K562 (cell line): ENCODE measurements around the gene GCHFR.

Source experiments
- BRCA1 ChIP-seq, 2 experiments: fragments of 450-650 bp in 1 of 2; sonication (generic) in 1 of 2; formaldehyde crosslinking in 1 of 2; IDR thresholded peaks; 2 replicates each; pipeline versions ENCODE4 v1.5.0 to v1.6.1; 2017 to 2020; ENCODE audit warnings: mild to moderate bottlenecking in 1 of 2, missing genetic modification reagents in 1 of 2
- CBX2 ChIP-seq: fragments of 200-600 bp; sonication (generic); IDR thresholded peaks from one replicate; pipeline ENCODE4 v1.6.1; 2012; ENCODE audit warnings: mild to moderate bottlenecking, low read length, inconsistent platforms; ENCODE audit not compliant: insufficient read depth, poor library complexity, severe bottlenecking
- CREB3 ChIP-seq: fragments of 450-650 bp; conservative IDR thresholded peaks from 2 replicates; pipeline ENCODE4 v1.6.1; 2016; ENCODE audit warnings: missing genetic modification characterization, low read depth, mild to moderate bottlenecking, missing compliant biosample characterization, moderate library complexity
- HCFC1 ChIP-seq: IDR thresholded peaks from 2 replicates; pipeline ENCODE4 v1.6.1; 2012; ENCODE audit warnings: low read depth, low read length, improper control_type of control experiment
- KAT7 ChIP-seq: sonication (generic); formaldehyde crosslinking; IDR thresholded peaks from 2 replicates; pipeline ENCODE4 v1.8.0; 2022; ENCODE audit warnings: missing genetic modification reagents, mild to moderate bottlenecking, borderline replicate concordance
- MBD2 ChIP-seq: sonication (generic); IDR thresholded peaks from 2 replicates; pipeline ENCODE4 v1.6.1; 2016; ENCODE audit warnings: low read depth, borderline replicate concordance
- PHB ChIP-seq: fragments of 250-450 bp; sonication (Bioruptor Pico); IDR thresholded peaks from 2 replicates; pipeline ENCODE4 v1.5.0; 2021
- POLR2A ChIP-seq: fragments of 450-650 bp; conservative IDR thresholded peaks from 2 replicates; pipeline ENCODE4 v1.6.1; 2016
- POLR2AphosphoS5 ChIP-seq: IDR thresholded peaks from 2 replicates; pipeline ENCODE4 v1.6.1; 2011; ENCODE audit warnings: mild to moderate bottlenecking, low read depth, low read length, moderate library complexity; ENCODE audit not compliant: control insufficient read depth, insufficient read depth
- RFX5 ChIP-seq: IDR thresholded peaks from 2 replicates; pipeline ENCODE4 v1.6.1; 2011; ENCODE audit warnings: low read depth, mild to moderate bottlenecking, improper control_type of control experiment, low read length
- TAF1 ChIP-seq: IDR thresholded peaks from 2 replicates; pipeline ENCODE4 v1.6.1; 2011; ENCODE audit warnings: mild to moderate bottlenecking, low read length, moderate library complexity; ENCODE audit not compliant: insufficient read depth, control insufficient read depth, severe bottlenecking; ENCODE audit errors: extremely low read depth
- UBTF ChIP-seq, 2 experiments: IDR thresholded peaks; 2 replicates each; pipeline ENCODE4 v1.6.1; 2012; ENCODE audit warnings: improper control_type of control experiment in 2 of 2, low read depth in 2 of 2, low read length in 2 of 2, borderline replicate concordance in 1 of 2
- ZNF699 ChIP-seq: fragments of 250-450 bp; sonication (Bioruptor Pico); IDR thresholded peaks from 2 replicates; pipeline ENCODE4 v1.8.0; 2021; ENCODE audit warnings: mild to moderate bottlenecking, moderate library complexity; ENCODE audit not compliant: insufficient replicate concordance

GRCh38 chr15:40787344-40787841 is 23.5 kb downstream of the GCHFR start:
- TF ChIP-seq CREB3 (tag) (no peak), ZNF699 (no peak), MBD2 (no peak), POLR2A (no peak), POLR2AphosphoS5 (no peak), TAF1 (no peak), RFX5 (no peak), BRCA1 (IDR thresholded peaks at IDR 0.05) (no peak), BRCA1 (CRISPR knock-in tag; IDR thresholded peaks at IDR 0.05) (no peak), KAT7 (CRISPR knock-in tag) (no peak), PHB (no peak), UBTF (IDR thresholded peaks at IDR 0.05; ENCODE audit: borderline replicate concordance in 1 of 2, low read depth in 2 of 2, low read length in 2 of 2) (no peak), HCFC1 (no peak), CBX2 (no peak)
